MM.1S (cell line): Measurements from ENCODE around the gene ALPI.

Source experiments
- DNase-seq: peaks from one replicate; pipeline ENCODE4 v3.0.0-alpha.2; 2015
- H2AFZ ChIP-seq: fragments of 300-600 bp; sonication (generic); 2 replicates; pipeline ENCODE4 v1.6.0; 2016; ENCODE audit warnings: antibody characterized with exemption, low read length
- H3F3A ChIP-seq: fragments of 300-600 bp; sonication (generic); 2 replicates; pipeline ENCODE4 v1.6.1; 2016; ENCODE audit warnings: mild to moderate bottlenecking, antibody characterized with exemption, low read length, moderate library complexity, mixed read lengths; ENCODE audit not compliant: insufficient read depth
- H3K27ac ChIP-seq: fragments of 300-600 bp; sonication (generic); 2 replicates; pipeline ENCODE4 v1.5.1; 2016; ENCODE audit warnings: mild to moderate bottlenecking, low read length
- H3K27me3 ChIP-seq: fragments of 300-600 bp; sonication (generic); replicated peaks from 2 replicates; pipeline ENCODE4 v1.6.0; 2016; ENCODE audit warnings: low read length; ENCODE audit not compliant: insufficient read depth
- H3K36me3 ChIP-seq: fragments of 300-600 bp; sonication (generic); replicated peaks from 2 replicates; pipeline ENCODE4 v1.6.1; 2016; ENCODE audit warnings: mild to moderate bottlenecking, low read length, mixed read lengths; ENCODE audit not compliant: insufficient read depth
- H3K4me1 ChIP-seq: fragments of 300-600 bp; sonication (generic); 2 replicates; pipeline ENCODE4 v1.6.1; 2016; ENCODE audit warnings: low read length, mixed read lengths
- H3K4me2 ChIP-seq: fragments of 300-600 bp; sonication (generic); 2 replicates; pipeline ENCODE4 v1.6.0; 2016; ENCODE audit warnings: low read depth, low read length
- H3K4me3 ChIP-seq: fragments of 300-600 bp; sonication (generic); 2 replicates; pipeline ENCODE4 v1.5.1; 2016; ENCODE audit warnings: low read length, mixed read lengths
- H3K79me2 ChIP-seq: fragments of 300-600 bp; sonication (generic); 2 replicates; pipeline ENCODE4 v1.6.1; 2016; ENCODE audit warnings: mixed run types, low read length, mixed read lengths
- H3K9ac ChIP-seq: fragments of 300-600 bp; sonication (generic); 2 replicates; pipeline ENCODE4 v1.6.1; 2016; ENCODE audit warnings: low read length, mixed read lengths
- H3K9me2 ChIP-seq: fragments of 300-600 bp; sonication (generic); replicated peaks from 2 replicates; pipeline ENCODE4 v1.6.1; 2016; ENCODE audit warnings: mild to moderate bottlenecking, low read length, mixed read lengths; ENCODE audit not compliant: insufficient read depth
- H3K9me3 ChIP-seq: fragments of 300-600 bp; sonication (generic); replicated peaks from 2 replicates; pipeline ENCODE4 v1.6.1; 2016; ENCODE audit warnings: mild to moderate bottlenecking, low read length, mixed read lengths; ENCODE audit not compliant: insufficient read depth
- H4K20me1 ChIP-seq: fragments of 300-600 bp; sonication (generic); 2 replicates; pipeline ENCODE4 v1.6.1; 2016; ENCODE audit warnings: mild to moderate bottlenecking, low read length, moderate library complexity, mixed read lengths; ENCODE audit not compliant: insufficient read depth
- EZH2 ChIP-seq: fragments of 300-600 bp; sonication (generic); optimal IDR thresholded peaks from 2 replicates; pipeline ENCODE3; 2017; ENCODE audit warnings: low read depth, mild to moderate bottlenecking, antibody characterized with exemption, low read length, mixed read lengths
- EZH2phosphoT487 ChIP-seq: fragments of 300-600 bp; sonication (generic); IDR thresholded peaks from 2 replicates; pipeline ENCODE4 v1.6.1; 2018; ENCODE audit warnings: antibody characterized with exemption, low read length
- TF ChIP-seq, protein P1 (sequence below): fragments of 300-600 bp; sonication (generic); IDR thresholded peaks from 2 replicates; pipeline ENCODE4 v1.5.1; 2016; ENCODE audit warnings: antibody characterized with exemption, low read length, mixed read lengths

Gene ALPI

DNA sequence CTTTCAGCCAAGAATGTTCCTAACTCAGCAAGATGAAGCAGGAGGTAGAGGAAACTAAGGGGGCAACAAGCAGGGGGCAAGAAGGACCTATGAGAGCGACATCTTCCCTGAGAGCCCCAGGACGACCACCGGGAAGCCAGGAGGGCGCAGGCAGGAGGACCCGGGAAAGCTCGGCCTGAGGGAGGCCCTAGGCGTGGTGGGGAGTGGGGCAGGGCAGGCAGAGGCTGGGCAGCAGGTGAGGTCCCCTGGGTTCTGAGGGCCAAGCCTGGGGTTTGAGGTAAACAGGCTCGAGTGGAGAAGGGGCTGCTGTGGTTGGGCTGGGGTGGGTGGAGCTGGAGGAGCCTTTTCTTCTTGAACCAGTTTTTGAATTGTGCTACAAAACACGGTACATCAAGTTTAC, 1.3 kb upstream of the ALPI start:
- no peaks in the 10 kb centered on the region for H3K4me1 ChIP-seq
- no peak overlapping the region for H3K4me3 ChIP-seq
- no peaks in the 10 kb centered on the region for H3K36me3 ChIP-seq
- H3K9me3 ChIP-seq: no peaks in the 10 kb centered on the region
- H3K9me2 ChIP-seq: no peaks in the 10 kb centered on the region
- H3K27ac ChIP-seq: no peak overlapping the region
- no peak overlapping the region for H2AFZ ChIP-seq
- H3K4me2 ChIP-seq: no peak overlapping the region
- H4K20me1 ChIP-seq: no peaks in the 10 kb centered on the region
- peaks cover 12% of the 10 kb centered on the region; the same call in 1 of the 2 replicates for H3K27me3 ChIP-seq
- no peaks in the 10 kb centered on the region for H3K79me2 ChIP-seq
- TF ChIP-seq, protein P1, sequence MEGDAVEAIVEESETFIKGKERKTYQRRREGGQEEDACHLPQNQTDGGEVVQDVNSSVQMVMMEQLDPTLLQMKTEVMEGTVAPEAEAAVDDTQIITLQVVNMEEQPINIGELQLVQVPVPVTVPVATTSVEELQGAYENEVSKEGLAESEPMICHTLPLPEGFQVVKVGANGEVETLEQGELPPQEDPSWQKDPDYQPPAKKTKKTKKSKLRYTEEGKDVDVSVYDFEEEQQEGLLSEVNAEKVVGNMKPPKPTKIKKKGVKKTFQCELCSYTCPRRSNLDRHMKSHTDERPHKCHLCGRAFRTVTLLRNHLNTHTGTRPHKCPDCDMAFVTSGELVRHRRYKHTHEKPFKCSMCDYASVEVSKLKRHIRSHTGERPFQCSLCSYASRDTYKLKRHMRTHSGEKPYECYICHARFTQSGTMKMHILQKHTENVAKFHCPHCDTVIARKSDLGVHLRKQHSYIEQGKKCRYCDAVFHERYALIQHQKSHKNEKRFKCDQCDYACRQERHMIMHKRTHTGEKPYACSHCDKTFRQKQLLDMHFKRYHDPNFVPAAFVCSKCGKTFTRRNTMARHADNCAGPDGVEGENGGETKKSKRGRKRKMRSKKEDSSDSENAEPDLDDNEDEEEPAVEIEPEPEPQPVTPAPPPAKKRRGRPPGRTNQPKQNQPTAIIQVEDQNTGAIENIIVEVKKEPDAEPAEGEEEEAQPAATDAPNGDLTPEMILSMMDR: no peak
- no peak for TF ChIP-seq EZH2phosphoT487
- no peak for TF ChIP-seq EZH2
- H3K9ac ChIP-seq: no peak overlapping the region
- H3F3A ChIP-seq: no peaks in the 10 kb centered on the region
- no peak for DNase-seq

DNA sequence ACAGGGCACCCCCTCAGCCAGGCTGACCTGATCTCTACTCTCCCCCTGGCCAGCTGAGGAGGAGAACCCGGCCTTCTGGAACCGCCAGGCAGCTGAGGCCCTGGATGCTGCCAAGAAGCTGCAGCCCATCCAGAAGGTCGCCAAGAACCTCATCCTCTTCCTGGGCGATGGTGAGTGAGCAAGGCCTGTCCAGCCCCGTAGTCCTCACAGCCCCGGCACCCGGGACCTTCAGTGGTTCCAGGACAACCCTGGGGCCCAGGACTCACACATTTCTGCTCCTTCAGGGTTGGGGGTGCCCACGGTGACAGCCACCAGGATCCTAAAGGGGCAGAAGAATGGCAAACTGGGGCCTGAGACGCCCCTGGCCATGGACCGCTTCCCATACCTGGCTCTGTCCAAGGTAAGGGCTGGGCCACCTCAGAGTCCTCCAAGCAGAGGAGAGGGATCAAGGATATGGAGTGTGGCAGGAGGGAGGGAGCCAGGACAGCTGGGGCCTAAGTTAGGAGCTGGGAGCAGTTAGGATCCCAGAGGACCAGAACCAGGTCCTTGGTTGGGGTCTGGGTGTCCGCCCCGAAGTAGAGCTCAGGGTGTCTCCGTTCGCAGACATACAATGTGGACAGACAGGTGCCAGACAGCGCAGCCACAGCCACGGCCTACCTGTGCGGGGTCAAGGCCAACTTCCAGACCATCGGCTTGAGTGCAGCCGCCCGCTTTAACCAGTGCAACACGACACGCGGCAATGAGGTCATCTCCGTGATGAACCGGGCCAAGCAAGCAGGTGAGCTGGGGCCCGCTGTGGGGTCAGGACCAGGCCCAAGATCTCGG, 555 bp downstream of the ALPI start:
- TF ChIP-seq, protein P1: no peak
- TF ChIP-seq EZH2phosphoT487 (no peak), EZH2 (no peak)
- peaks cover 14% of the 10 kb centered on the region for H3K27me3 ChIP-seq
- no peak for DNase-seq
- no peak overlapping the region for H3K27ac ChIP-seq
- no peaks in the 10 kb centered on the region for H3F3A ChIP-seq
- H3K9ac ChIP-seq: no peak overlapping the region
- no peaks in the 10 kb centered on the region for H3K9me3 ChIP-seq
- H3K4me1 ChIP-seq: no peaks in the 10 kb centered on the region
- H3K36me3 ChIP-seq: no peaks in the 10 kb centered on the region
- no peaks in the 10 kb centered on the region for H3K9me2 ChIP-seq
- no peak overlapping the region for H2AFZ ChIP-seq
- H3K4me3 ChIP-seq: no peak overlapping the region
- H3K4me2 ChIP-seq: no peak overlapping the region
- no peaks in the 10 kb centered on the region for H4K20me1 ChIP-seq
- no peaks in the 10 kb centered on the region for H3K79me2 ChIP-seq

DNA sequence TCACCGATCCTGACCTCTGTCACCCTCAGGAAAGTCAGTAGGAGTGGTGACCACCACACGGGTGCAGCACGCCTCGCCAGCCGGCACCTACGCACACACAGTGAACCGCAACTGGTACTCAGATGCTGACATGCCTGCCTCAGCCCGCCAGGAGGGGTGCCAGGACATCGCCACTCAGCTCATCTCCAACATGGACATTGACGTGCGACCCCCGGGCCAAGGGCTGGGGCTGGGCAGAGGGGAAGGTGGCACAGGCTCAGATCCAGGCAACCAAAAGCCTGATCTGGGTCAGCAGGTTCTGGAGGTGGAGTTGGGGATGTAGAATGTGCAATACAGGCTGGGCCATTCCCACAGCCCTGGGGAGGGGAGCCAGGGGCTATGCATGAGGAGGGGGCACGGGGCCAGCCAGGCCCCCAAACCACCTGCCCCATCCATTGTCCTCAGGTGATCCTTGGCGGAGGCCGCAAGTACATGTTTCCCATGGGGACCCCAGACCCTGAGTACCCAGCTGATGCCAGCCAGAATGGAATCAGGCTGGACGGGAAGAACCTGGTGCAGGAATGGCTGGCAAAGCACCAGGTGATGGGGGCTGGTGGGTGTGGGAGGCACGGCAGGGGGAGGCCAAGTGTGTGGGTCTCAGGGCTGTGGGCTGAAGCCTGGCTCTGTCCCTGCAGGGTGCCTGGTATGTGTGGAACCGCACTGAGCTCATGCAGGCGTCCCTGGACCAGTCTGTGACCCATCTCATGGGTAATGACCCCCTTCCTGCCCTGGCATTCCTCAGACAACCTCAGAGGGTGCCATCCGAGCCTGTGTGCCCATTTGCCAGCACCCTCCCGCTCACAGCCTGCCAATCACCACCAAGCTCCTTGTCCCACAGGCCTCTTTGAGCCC, 1.4 kb downstream of the ALPI start:
- Histone ChIP-seq H3F3A (no peaks in the 10 kb centered on the region), H3K9me2 (no peaks in the 10 kb centered on the region), H2AFZ (no peak overlapping the region), H3K9me3 (no peaks in the 10 kb centered on the region), H3K36me3 (no peaks in the 10 kb centered on the region), H3K27ac (no peak overlapping the region), H3K4me2 (no peak overlapping the region), H3K4me1 (no peaks in the 10 kb centered on the region), H3K27me3 (peaks cover 19% of the 10 kb centered on the region), H3K4me3 (no peak overlapping the region), H3K9ac (no peak overlapping the region), H3K79me2 (no peaks in the 10 kb centered on the region), H4K20me1 (no peaks in the 10 kb centered on the region)
- TF ChIP-seq, protein P1: no peak
- TF ChIP-seq EZH2phosphoT487: no peak
- no peak for TF ChIP-seq EZH2
- no peak for DNase-seq
